ENCODE results near the gene DOCK4.

The DOCK4 gene

DNA sequence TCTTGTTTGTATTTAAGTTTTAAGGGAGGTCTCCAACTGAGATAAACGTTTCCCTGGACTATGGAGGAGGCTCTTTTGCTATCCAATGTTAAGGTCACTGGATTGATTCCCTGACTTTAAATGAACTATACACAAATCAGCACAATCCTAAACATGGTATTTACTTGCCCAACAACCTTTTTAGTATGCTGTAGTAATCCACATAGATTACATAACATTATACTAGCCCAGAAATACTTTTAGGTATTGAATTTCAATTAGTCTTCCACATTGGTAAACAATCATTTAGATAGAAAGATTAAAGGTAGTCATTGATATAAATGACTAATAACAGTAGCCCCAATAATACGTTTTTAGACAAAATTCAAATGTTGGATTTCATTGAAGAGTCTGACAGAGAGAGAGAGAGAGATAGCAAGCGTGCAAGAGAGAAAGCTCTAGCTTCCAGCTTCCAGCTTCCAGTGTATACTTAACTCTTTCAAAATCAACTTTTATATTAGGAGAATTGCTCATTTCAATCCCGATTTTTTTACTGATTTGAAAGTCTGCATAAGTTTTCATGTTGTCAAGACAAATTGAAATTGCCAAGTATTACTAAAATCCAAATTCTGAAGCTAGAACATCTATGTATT, 155.8 kb downstream of the DOCK4 start:
- no peaks in the 10 kb centered on the region for H3K4me1 ChIP-seq (ENCODE audit: insufficient read depth, insufficient read length)
- H3K9ac ChIP-seq (ENCODE audit: insufficient read length, low read depth): no peak overlapping the region
- no peak overlapping the region for H3K4me3 ChIP-seq (ENCODE audit: insufficient read length, low read depth)
- H3K36me3 ChIP-seq (ENCODE audit: insufficient read depth, insufficient read length, low read length): no peaks in the 10 kb centered on the region
- no peaks in the 10 kb centered on the region for H3K27me3 ChIP-seq (ENCODE audit: insufficient read depth, insufficient read length)
- DNase-seq (ENCODE audit: low read depth, low spot score): no peak
- no peak for TF ChIP-seq YY1 (IDR thresholded peaks at IDR 0.05; ENCODE audit: insufficient read depth, insufficient read length)
- TF ChIP-seq ZNF274 (IDR thresholded peaks at IDR 0.05; ENCODE audit: low read depth, low read length): no peak
- no peak for TF ChIP-seq SUZ12 (IDR thresholded peaks at IDR 0.05; ENCODE audit: extremely low read depth, insufficient read depth, insufficient read length)
- H3K9me3 ChIP-seq (ENCODE audit: insufficient read depth, low read length): no peaks in the 10 kb centered on the region

DNA sequence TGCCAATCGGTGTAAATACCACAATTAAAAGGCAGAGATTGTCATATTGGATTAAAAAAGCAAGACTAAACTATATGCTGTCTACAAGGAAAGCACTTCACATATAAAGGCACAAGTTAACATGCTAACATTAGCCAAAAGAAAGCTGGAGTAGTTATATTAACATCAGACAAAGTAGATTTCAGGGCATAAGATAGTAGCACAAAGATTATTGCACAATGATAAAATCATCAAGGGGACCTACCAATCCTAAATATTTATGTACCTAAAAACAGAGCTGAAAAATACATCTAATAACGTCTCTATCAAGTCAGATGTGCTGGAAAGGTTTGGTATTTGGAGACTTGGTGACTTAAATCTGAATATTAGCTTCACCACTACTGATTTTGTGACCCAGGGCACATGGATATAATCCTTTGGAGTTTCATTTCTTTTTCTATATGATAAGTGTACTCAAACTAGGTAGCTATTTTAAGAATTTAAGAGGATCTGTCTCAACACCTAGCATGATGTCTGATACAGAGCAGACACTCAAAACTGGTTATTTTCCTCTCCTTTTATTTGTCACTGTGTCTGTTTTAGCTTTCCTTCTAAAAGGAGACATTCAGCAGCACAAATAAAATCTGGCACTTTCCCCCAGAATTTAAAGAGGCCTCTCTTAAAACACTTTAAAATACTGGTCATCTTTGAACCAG, 156.5 kb downstream of the DOCK4 start:
- Histone ChIP-seq H3K4me3 (ENCODE audit: insufficient read length, low read depth) (no peak overlapping the region), H3K27me3 (ENCODE audit: insufficient read depth, insufficient read length) (no peaks in the 10 kb centered on the region), H3K4me1 (ENCODE audit: insufficient read depth, insufficient read length) (no peaks in the 10 kb centered on the region), H3K9ac (ENCODE audit: insufficient read length, low read depth) (no peak overlapping the region), H3K9me3 (ENCODE audit: insufficient read depth, low read length) (no peaks in the 10 kb centered on the region), H3K36me3 (ENCODE audit: insufficient read depth, insufficient read length, low read length) (no peaks in the 10 kb centered on the region)
- TF ChIP-seq ZNF274 (IDR thresholded peaks at IDR 0.05; ENCODE audit: low read depth, low read length) (no peak), SUZ12 (IDR thresholded peaks at IDR 0.05; ENCODE audit: extremely low read depth, insufficient read depth, insufficient read length) (no peak), YY1 (IDR thresholded peaks at IDR 0.05; ENCODE audit: insufficient read depth, insufficient read length) (no peak)
- no peak for DNase-seq (ENCODE audit: low read depth, low spot score)

DNA sequence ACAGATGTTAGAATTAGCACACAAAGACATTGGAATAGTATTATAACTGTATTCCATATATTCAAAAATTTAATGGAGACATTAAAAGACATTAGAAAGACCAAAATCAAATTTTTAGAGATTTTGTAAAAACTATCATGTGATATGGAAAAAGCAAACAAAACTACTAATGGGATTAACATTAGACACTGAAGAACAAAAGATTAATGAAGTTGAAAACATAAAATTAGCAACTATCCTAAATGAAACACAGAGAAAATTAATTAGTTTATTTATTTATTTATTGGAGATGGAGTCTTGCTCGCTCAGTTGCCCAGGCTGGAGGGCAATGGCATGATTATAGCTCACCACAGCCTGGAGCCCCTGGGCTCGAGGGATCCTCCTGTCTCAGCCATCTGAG, 158.8 kb downstream of the DOCK4 start:
- TF ChIP-seq YY1 (IDR thresholded peaks at IDR 0.05; ENCODE audit: insufficient read depth, insufficient read length): no peak
- TF ChIP-seq SUZ12 (IDR thresholded peaks at IDR 0.05; ENCODE audit: extremely low read depth, insufficient read depth, insufficient read length): no peak
- no peak for TF ChIP-seq ZNF274 (IDR thresholded peaks at IDR 0.05; ENCODE audit: low read depth, low read length)
- Histone ChIP-seq H3K9me3 (ENCODE audit: insufficient read depth, low read length) (no peaks in the 10 kb centered on the region), H3K4me3 (ENCODE audit: insufficient read length, low read depth) (no peak overlapping the region), H3K27me3 (ENCODE audit: insufficient read depth, insufficient read length) (no peaks in the 10 kb centered on the region), H3K9ac (ENCODE audit: insufficient read length, low read depth) (no peak overlapping the region), H3K4me1 (ENCODE audit: insufficient read depth, insufficient read length) (no peaks in the 10 kb centered on the region), H3K36me3 (ENCODE audit: insufficient read depth, insufficient read length, low read length) (no peaks in the 10 kb centered on the region)
- DNase-seq (ENCODE audit: low read depth, low spot score): no peak

DNA sequence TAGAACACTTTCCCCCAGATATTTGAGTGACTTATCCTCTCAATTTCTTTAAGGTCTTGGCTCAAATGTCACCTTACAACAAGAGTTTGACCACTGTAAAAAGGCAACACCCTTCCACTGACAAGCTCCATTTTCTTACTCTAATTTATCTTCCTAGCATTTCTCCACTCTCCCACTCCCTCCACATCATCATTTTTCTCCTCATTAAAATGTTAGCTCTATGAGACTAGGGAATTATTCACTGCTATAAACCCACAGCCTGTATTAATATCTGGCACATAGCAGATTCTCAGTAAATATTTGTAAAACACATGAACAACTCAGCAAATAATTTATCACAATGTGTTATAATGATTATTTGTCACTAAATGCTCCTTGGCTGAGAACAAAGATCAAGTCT, 161.0 kb downstream of the DOCK4 start:
- no peaks in the 10 kb centered on the region for H3K9me3 ChIP-seq (ENCODE audit: insufficient read depth, low read length)
- DNase-seq (ENCODE audit: low read depth, low spot score): no peak
- no peaks in the 10 kb centered on the region for H3K36me3 ChIP-seq (ENCODE audit: insufficient read depth, insufficient read length, low read length)
- H3K4me1 ChIP-seq (ENCODE audit: insufficient read depth, insufficient read length): no peaks in the 10 kb centered on the region
- H3K9ac ChIP-seq (ENCODE audit: insufficient read length, low read depth): no peak overlapping the region
- no peak for TF ChIP-seq SUZ12 (IDR thresholded peaks at IDR 0.05; ENCODE audit: extremely low read depth, insufficient read depth, insufficient read length)
- TF ChIP-seq YY1 (IDR thresholded peaks at IDR 0.05; ENCODE audit: insufficient read depth, insufficient read length): no peak
- TF ChIP-seq ZNF274 (IDR thresholded peaks at IDR 0.05; ENCODE audit: low read depth, low read length): no peak
- H3K27me3 ChIP-seq (ENCODE audit: insufficient read depth, insufficient read length): no peaks in the 10 kb centered on the region
- no peak overlapping the region for H3K4me3 ChIP-seq (ENCODE audit: insufficient read length, low read depth)

DNA sequence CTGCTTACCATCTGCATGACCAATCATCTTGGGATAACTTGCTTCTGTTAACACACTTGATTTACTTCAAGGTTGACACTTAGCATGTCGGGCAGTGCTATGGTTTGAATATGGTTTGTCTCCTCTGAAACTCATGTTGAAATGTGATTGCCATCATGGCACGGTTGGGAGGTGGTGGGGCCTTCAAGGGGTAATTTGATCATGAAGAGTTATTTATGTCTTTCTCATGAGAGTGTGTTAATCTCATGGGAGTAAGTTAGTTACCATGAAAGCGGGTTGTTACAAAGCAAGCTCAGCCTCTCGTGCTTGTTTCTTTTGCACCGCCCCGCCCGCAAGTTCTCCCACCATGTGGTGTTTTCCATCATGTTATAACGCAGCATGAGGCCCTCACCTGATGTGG, 163.6 kb downstream of the DOCK4 start:
- Histone ChIP-seq H3K4me1 (ENCODE audit: insufficient read depth, insufficient read length) (no peaks in the 10 kb centered on the region), H3K9ac (ENCODE audit: insufficient read length, low read depth) (no peak overlapping the region), H3K36me3 (ENCODE audit: insufficient read depth, insufficient read length, low read length) (no peaks in the 10 kb centered on the region), H3K4me3 (ENCODE audit: insufficient read length, low read depth) (no peak overlapping the region), H3K27me3 (ENCODE audit: insufficient read depth, insufficient read length) (no peaks in the 10 kb centered on the region), H3K9me3 (ENCODE audit: insufficient read depth, low read length) (no peaks in the 10 kb centered on the region)
- no peak for DNase-seq (ENCODE audit: low read depth, low spot score)
- TF ChIP-seq ZNF274 (IDR thresholded peaks at IDR 0.05; ENCODE audit: low read depth, low read length) (no peak), SUZ12 (IDR thresholded peaks at IDR 0.05; ENCODE audit: extremely low read depth, insufficient read depth, insufficient read length) (no peak), YY1 (IDR thresholded peaks at IDR 0.05; ENCODE audit: insufficient read depth, insufficient read length) (no peak)

DNA sequence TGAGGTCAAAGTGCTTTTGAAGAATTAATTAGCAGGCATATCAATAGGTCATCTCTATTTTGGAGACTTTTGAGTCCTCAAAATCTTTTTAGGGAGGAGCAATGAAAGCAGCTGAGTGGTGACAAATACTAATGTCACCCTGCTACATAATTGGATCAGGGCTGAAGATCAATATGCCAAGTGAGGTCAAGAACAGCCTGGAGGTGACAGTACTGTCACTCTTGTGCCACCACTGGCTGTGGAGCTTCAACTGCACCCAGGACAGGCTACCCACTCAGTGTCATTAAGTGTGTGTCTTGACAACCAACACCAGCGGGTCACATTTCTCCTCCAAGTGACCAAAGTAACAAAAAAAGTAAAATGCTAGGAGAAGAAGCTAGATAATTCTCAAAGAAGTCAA, 167.8 kb downstream of the DOCK4 start:
- H3K9ac ChIP-seq (ENCODE audit: insufficient read length, low read depth): no peak overlapping the region
- TF ChIP-seq ZNF274 (IDR thresholded peaks at IDR 0.05; ENCODE audit: low read depth, low read length): no peak
- no peak for TF ChIP-seq SUZ12 (IDR thresholded peaks at IDR 0.05; ENCODE audit: extremely low read depth, insufficient read depth, insufficient read length)
- no peak for TF ChIP-seq YY1 (IDR thresholded peaks at IDR 0.05; ENCODE audit: insufficient read depth, insufficient read length)
- H3K27me3 ChIP-seq (ENCODE audit: insufficient read depth, insufficient read length): no peaks in the 10 kb centered on the region
- DNase-seq (ENCODE audit: low read depth, low spot score): no peak
- no peaks in the 10 kb centered on the region for H3K9me3 ChIP-seq (ENCODE audit: insufficient read depth, low read length)
- no peaks in the 10 kb centered on the region for H3K36me3 ChIP-seq (ENCODE audit: insufficient read depth, insufficient read length, low read length)
- H3K4me1 ChIP-seq (ENCODE audit: insufficient read depth, insufficient read length): no peaks in the 10 kb centered on the region
- no peak overlapping the region for H3K4me3 ChIP-seq (ENCODE audit: insufficient read length, low read depth)

DNA sequence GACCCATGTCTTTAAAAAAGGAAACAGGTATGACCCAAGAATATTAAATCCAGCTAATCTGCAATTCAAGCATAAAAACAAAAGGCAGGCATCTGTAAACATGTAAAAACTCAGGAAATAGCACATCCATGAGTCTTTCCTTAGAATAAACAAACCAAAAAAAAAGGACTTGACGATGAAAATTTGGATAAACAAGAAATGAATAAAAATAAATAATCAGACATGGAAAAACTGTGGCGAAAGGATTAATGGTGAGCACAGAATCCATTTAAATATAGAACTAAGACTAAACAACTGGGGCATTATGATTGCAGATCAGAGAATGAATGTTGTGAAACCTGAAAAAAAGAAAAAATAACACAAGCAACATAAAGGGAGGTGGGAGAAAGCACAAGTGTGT, 170.1 kb downstream of the DOCK4 start:
- Histone ChIP-seq H3K36me3 (ENCODE audit: insufficient read depth, insufficient read length, low read length) (no peaks in the 10 kb centered on the region), H3K4me3 (ENCODE audit: insufficient read length, low read depth) (no peak overlapping the region), H3K27me3 (ENCODE audit: insufficient read depth, insufficient read length) (no peaks in the 10 kb centered on the region), H3K9me3 (ENCODE audit: insufficient read depth, low read length) (no peaks in the 10 kb centered on the region), H3K9ac (ENCODE audit: insufficient read length, low read depth) (no peak overlapping the region), H3K4me1 (ENCODE audit: insufficient read depth, insufficient read length) (no peaks in the 10 kb centered on the region)
- TF ChIP-seq SUZ12 (IDR thresholded peaks at IDR 0.05; ENCODE audit: extremely low read depth, insufficient read depth, insufficient read length): no peak
- TF ChIP-seq YY1 (IDR thresholded peaks at IDR 0.05; ENCODE audit: insufficient read depth, insufficient read length): no peak
- no peak for TF ChIP-seq ZNF274 (IDR thresholded peaks at IDR 0.05; ENCODE audit: low read depth, low read length)
- no peak for DNase-seq (ENCODE audit: low read depth, low spot score)

All from NT2/D1 (cell line).